Gastroesophageal sphincter (tissue), 3 donors: ENCODE measurements around the gene ZNF12.

Source experiments
- CTCF ChIP-seq, 4 experiments: fragments of 200-600 bp in 2 of 4; fragments of 450-650 bp in 2 of 4; sonication (generic) in 1 of 4; IDR thresholded peaks; one replicate each; pipeline ENCODE4 v1.5.1; 2017 to 2019; ENCODE audit warnings: antibody characterized with exemption in 4 of 4, mild to moderate bottlenecking in 2 of 4, moderate library complexity in 2 of 4
- EP300 ChIP-seq: sonication (generic); formaldehyde crosslinking; IDR thresholded peaks from one replicate; pipeline ENCODE4 v1.6.1; 2017; ENCODE audit warnings: antibody characterized with exemption, mild to moderate bottlenecking
- POLR2A ChIP-seq, 2 donors: fragments of 450-650 bp; IDR thresholded peaks; one replicate each; pipeline ENCODE4 v1.6.1; 2017; ENCODE audit warnings: antibody characterized with exemption in 2 of 2, mild to moderate bottlenecking in 2 of 2, moderate library complexity in 1 of 2
- POLR2AphosphoS5 ChIP-seq: sonication (generic); formaldehyde crosslinking; IDR thresholded peaks from one replicate; pipeline ENCODE4 v1.6.1; 2017; ENCODE audit warnings: antibody characterized with exemption

GRCh38 chr7:6641305-6642035 lies 65.3 kb downstream of the ZNF12 start:
- TF ChIP-seq CTCF (IDR thresholded peaks at IDR 0.05) (no peak), POLR2A (IDR thresholded peaks at IDR 0.05) (no peak), EP300 (no peak), POLR2AphosphoS5 (no peak)
